Measurements from ENCODE around the gene XPR1.
"Not testable (repeated sequence)": the region's sequence is repeated elsewhere in the genome, so short reads cannot be mapped to it uniquely, and the experiment has no call there.

The XPR1 gene

DNA sequence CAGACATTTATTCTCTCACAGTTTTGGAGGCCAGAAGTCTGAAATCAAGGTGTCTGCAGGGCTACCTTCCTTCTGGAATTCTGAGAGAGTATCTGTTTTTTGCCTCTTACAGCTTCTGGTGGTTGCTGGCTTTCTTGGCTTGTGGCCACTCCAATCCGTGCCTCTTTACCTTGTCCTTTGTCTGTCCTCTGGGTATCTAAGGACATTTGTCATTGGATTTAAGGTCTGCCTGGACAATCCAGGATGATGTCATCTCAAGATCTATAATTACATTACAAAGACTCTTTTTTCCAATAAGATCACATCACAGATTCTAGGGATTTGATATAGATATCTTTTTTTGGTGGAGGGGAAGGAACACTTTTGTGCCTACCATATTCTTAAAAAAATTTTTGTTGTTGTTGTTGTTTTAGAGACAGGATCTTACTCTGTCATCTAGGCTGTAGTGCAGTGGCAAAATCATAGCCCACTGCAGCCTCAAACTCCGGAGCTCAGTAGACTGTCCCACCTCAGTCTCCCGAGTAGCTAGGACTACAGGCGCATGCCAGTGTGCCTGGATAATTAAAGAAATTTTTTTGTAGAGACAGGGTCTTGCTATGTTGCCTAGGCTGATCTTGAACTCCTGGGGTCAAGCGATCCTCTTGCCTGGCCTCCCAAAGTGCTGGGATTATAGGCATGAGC lies 61.9 kb downstream of the XPR1 start:
- TF ChIP-seq, protein P1, sequence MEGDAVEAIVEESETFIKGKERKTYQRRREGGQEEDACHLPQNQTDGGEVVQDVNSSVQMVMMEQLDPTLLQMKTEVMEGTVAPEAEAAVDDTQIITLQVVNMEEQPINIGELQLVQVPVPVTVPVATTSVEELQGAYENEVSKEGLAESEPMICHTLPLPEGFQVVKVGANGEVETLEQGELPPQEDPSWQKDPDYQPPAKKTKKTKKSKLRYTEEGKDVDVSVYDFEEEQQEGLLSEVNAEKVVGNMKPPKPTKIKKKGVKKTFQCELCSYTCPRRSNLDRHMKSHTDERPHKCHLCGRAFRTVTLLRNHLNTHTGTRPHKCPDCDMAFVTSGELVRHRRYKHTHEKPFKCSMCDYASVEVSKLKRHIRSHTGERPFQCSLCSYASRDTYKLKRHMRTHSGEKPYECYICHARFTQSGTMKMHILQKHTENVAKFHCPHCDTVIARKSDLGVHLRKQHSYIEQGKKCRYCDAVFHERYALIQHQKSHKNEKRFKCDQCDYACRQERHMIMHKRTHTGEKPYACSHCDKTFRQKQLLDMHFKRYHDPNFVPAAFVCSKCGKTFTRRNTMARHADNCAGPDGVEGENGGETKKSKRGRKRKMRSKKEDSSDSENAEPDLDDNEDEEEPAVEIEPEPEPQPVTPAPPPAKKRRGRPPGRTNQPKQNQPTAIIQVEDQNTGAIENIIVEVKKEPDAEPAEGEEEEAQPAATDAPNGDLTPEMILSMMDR (IDR thresholded peaks at IDR 0.05), result no peak
- no peak overlapping the region for H3K27ac ChIP-seq
- H3K4me3 ChIP-seq, result no peak overlapping the region
- peaks cover 0 to 12% (median 9%) of the 10 kb centered on the region in 3 donors for H3K9me3 ChIP-seq
- no peak for DNase-seq
- intact Hi-C loops (cut with DNase I; ENCODE audit: low total_unique reads), result no loop called here
- H3K27me3 ChIP-seq, result no peaks in the 10 kb centered on the region
- no peaks in the 10 kb centered on the region for H3K36me3 ChIP-seq
- peaks cover 0 to 12% (median 2%) of the 10 kb centered on the region in 4 donors for H3K4me1 ChIP-seq

DNA sequence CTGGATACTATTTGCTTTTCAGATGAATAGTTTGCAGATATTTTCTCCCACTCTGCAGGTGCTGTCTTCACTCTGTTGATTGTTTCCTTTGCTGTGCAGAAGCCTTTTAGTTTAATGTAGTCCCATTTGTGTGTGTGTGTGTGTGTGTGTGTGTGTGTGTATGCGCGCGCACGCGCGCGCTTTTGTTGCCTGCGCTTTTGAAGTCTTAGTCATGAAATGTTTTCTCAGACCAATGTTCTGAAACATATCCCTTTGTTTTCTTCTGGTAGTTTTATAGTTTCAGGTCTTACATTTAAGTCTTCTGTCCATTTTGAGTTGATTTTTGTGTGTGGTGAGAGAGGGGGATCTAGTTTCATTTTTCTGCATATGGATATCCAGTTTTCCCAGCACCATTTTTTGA lies 63.5 kb downstream of the XPR1 start:
- no peaks in the 10 kb centered on the region for H3K36me3 ChIP-seq

DNA sequence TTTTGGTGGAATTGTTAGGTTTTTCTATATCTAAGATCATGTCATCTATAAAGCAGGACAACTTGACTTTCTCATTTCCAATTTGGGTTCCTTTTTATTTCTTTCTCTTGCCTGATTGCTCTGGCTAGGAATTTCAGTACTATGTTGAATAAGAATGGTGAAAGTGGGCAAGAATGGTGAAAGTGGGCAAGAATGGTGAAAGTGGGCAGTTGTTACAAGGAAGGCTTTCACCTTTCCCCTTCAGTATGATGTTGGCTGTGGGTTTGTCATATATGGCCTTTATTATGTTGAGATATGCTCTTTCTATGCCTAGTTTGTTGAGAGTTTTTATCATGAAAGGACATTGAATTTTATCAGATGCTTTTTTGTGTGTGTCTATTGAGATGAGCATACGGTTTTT lies 64.5 kb downstream of the XPR1 start:
- no peak overlapping the region for H3K4me3 ChIP-seq

More for the DNA sequence above, 63.5 kb downstream of the XPR1 start:
- Histone ChIP-seq H3K9me3 (peaks cover 0 to 15% (median 11%) of the 10 kb centered on the region in 3 donors), H3K4me1 (peaks cover 0 to 12% (median 2%) of the 10 kb centered on the region in 4 donors), H3K4me3 (no peak overlapping the region), H3K27ac (no peak overlapping the region), H3K27me3 (no peaks in the 10 kb centered on the region)
- DNase-seq, result no peak
- TF ChIP-seq, protein P1 (IDR thresholded peaks at IDR 0.05), result no peak
- intact Hi-C loops (cut with DNase I; ENCODE audit: low total_unique reads), result no loop called here

DNA sequence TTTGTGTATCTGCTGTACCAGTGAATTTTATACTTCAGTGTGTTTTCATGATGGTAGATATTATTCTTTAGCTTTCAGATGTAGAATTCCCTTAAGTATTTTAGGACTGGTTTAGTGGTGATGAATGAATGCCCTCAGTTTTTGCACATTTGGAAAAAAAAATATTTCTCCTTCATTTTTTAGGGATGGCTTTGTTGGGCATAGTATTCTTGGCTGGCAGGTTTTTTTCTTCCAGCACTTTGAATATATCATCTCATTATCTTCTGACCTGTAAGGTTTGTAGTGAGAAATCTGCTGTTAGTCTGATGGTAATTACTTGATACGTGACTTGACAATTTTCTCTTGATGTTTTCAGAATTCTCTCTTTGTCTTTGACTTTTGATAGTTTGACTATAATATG lies 66.8 kb downstream of the XPR1 start:
- H3K4me1 ChIP-seq, result no peaks in the 10 kb centered on the region
- H3K27me3 ChIP-seq, result no peaks in the 10 kb centered on the region
- peaks cover 0 to 23% (median 23%) of the 10 kb centered on the region in 3 donors for H3K9me3 ChIP-seq

More for the DNA sequence above, 64.5 kb downstream of the XPR1 start:
- Histone ChIP-seq H3K4me1 (peaks cover 0 to 10% (median 2%) of the 10 kb centered on the region in 4 donors), H3K9me3 (peaks cover 0 to 15% (median 11%) of the 10 kb centered on the region in 3 donors), H3K36me3 (no peaks in the 10 kb centered on the region), H3K27ac (no peak overlapping the region), H3K27me3 (no peaks in the 10 kb centered on the region)
- TF ChIP-seq, protein P1 (IDR thresholded peaks at IDR 0.05), result no peak
- intact Hi-C loops (cut with DNase I; ENCODE audit: low total_unique reads), result no loop called here
- DNase-seq, result no peak

DNA sequence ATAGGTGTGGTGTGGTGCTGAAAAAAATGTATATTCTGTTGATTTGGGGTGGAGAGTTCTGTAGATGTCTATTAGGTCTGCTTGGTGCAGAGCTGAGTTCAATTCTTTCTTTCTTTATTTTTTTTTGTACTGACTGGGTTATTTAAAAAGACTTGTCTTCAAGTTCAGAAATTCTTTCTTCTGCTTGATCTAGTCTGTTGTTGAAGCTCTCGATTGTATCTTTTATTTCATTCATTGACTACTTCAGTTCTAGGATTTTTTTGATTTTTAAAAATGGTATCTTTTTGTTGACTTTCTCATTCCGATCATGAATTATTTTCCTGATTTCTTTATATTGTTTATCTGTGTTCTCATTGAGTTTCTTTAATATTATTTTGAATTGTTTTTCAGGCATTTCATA lies 70.6 kb downstream of the XPR1 start:
- intact Hi-C loops (cut with DNase I; ENCODE audit: low total_unique reads); H3K4me3 ChIP-seq; H3K4me1 ChIP-seq; H3K27ac ChIP-seq; H3K36me3 ChIP-seq; H3K27me3 ChIP-seq; DNase-seq: not testable (repeated sequence)
- peaks cover 0 to 24% (median 23%) of the 10 kb centered on the region in 3 donors for H3K9me3 ChIP-seq

More for the DNA sequence above, 66.8 kb downstream of the XPR1 start:
- no peak for DNase-seq
- Histone ChIP-seq H3K27ac (no peak overlapping the region), H3K4me3 (no peak overlapping the region), H3K36me3 (no peaks in the 10 kb centered on the region)
- TF ChIP-seq, protein P1 (IDR thresholded peaks at IDR 0.05), result no peak
- intact Hi-C loops (cut with DNase I; ENCODE audit: low total_unique reads), result no loop called here

DNA sequence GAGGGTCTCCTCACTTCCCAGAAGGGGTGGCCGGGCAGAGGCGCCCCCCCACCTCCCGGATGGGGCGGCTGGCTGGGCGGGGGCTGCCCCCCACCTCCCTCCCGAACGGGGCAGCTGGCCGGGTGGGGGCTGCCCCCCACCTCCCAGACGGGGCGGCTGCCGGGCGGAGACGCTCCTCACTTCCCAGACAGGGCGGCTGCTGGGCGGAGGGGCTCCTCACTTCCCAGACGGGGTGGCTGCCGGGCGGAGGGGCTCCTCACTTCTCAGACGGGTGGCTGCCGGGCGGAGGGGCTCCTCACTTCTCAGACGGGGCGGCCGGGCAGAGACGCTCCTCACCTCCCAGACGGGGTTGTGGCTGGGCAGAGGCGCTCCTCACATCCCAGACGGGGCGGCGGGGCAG lies 78.9 kb downstream of the XPR1 start:
- intact Hi-C loops (cut with DNase I; ENCODE audit: low total_unique reads); H3K9me3 ChIP-seq; H3K4me3 ChIP-seq; DNase-seq; H3K36me3 ChIP-seq; H3K27ac ChIP-seq; H3K4me1 ChIP-seq; H3K27me3 ChIP-seq: not testable (repeated sequence)

DNA sequence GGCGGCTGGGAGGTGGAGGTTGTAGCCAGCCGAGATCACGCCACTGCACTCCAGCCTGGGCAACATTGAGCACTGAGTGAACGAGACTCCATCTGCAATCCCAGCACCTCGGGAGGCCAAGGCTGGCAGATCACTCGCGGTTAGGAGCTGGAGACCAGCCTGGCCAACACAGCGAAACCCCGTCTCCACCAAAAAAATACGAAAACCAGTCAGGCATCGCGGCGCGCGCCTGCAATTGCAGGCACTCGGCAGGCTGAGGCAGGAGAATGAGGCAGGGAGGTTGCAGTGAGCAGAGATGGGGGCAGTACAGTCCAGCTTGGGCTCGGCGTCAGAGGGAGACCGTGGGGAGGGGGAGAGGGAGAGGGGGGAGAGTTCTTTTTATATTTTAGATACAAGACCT lies 79.4 kb downstream of the XPR1 start:
- H3K4me3 ChIP-seq; intact Hi-C loops (cut with DNase I; ENCODE audit: low total_unique reads); H3K27me3 ChIP-seq; H3K27ac ChIP-seq; H3K4me1 ChIP-seq; H3K36me3 ChIP-seq; DNase-seq; H3K9me3 ChIP-seq: not testable (repeated sequence)
